Smooth muscle cell (in vitro differentiated cells): ENCODE data around the gene ANKRD65. TPM values are rescaled to one million over a fixed set of nuclear protein-coding genes. Genes with fewer than 3 reads are reported as not detected.
A peak's percentile ranks its signal among the peaks of the same experiment; 100 is the strongest.

Source experiments
- DNase-seq: peaks from one replicate; lab custom pipeline; 2025; ENCODE audit not compliant: unreplicated experiment; lab: John Stamatoyannopoulos, UW
- H2AFZ ChIP-seq: fragments of 200-600 bp; sonication (generic); 2 replicates; pipeline ENCODE4 v1.6.0; 2016; ENCODE audit warnings: antibody characterized with exemption, low read depth, mild to moderate bottlenecking
- H3F3A ChIP-seq: fragments of 200-600 bp; sonication (generic); 2 replicates; pipeline ENCODE4 v1.6.0; 2017; ENCODE audit warnings: antibody characterized with exemption, low read depth
- H3K27ac ChIP-seq: fragments of 200-600 bp; sonication (generic); 2 replicates; pipeline ENCODE4 v1.5.1; 2016; ENCODE audit warnings: low read depth, mild to moderate bottlenecking
- H3K27me3 ChIP-seq: fragments of 200-600 bp; sonication (generic); 2 replicates; pipeline ENCODE4 v1.6.1; 2016; ENCODE audit warnings: low read depth, mild to moderate bottlenecking
- H3K36me3 ChIP-seq: fragments of 200-600 bp; sonication (generic); 2 replicates; pipeline ENCODE4 v1.5.1; 2016; ENCODE audit warnings: low read depth
- H3K4me1 ChIP-seq: fragments of 200-600 bp; sonication (generic); 2 replicates; pipeline ENCODE4 v1.5.1; 2016; ENCODE audit warnings: low read depth
- H3K4me2 ChIP-seq: fragments of 200-600 bp; sonication (generic); 2 replicates; pipeline ENCODE4 v1.6.0; 2016; ENCODE audit warnings: mild to moderate bottlenecking
- H3K4me3 ChIP-seq: fragments of 200-600 bp; sonication (generic); 2 replicates; pipeline ENCODE4 v1.5.1; 2016; ENCODE audit warnings: mild to moderate bottlenecking
- H3K79me2 ChIP-seq: fragments of 200-600 bp; sonication (generic); 2 replicates; pipeline ENCODE4 v1.6.0; 2016; ENCODE audit warnings: low read depth, mild to moderate bottlenecking
- H3K9ac ChIP-seq: fragments of 200-600 bp; sonication (generic); 2 replicates; pipeline ENCODE4 v1.6.0; 2016; ENCODE audit warnings: low read depth
- H3K9me3 ChIP-seq: fragments of 200-600 bp; sonication (generic); replicated peaks from 2 replicates; pipeline ENCODE4 v1.5.1; 2016; ENCODE audit warnings: low read depth
- H4K20me1 ChIP-seq: fragments of 200-600 bp; sonication (generic); 2 replicates; pipeline ENCODE4 v1.6.0; 2016; ENCODE audit warnings: low read depth
- CTCF ChIP-seq: fragments of 200-600 bp; sonication (generic); IDR thresholded peaks from 2 replicates; pipeline ENCODE4 v1.5.1; 2017; ENCODE audit warnings: borderline replicate concordance, mild to moderate bottlenecking, antibody characterized with exemption; ENCODE audit not compliant: insufficient read depth, poor library complexity, severe bottlenecking
- WGBS: methylation state at CpG from one replicate; pipeline ENCODE4 v1.1.7; 2016; ENCODE audit warnings: low lambda C conversion rate; 5-methylcytosine and 5-hydroxymethylcytosine counted together
- polyA plus RNA-seq: library from polyadenylated mRNA; unstranded; fragments of >200 nt; fragmentation: Nextera tagmentation; extraction: Ambion mirVana; gene quantifications from 2 replicates; pipeline ENCODE4 v1.2.1, GENCODE V29; 2016
- total RNA-seq: library from RNA; depleted of rRNA; stranded (reverse); fragments of >200 nt; gene quantifications from 2 replicates; pipeline ENCODE4 v1.2.3, GENCODE V29; 2014

The ANKRD65 gene
- total and polyA plus RNA-seq, 2 experiments from 2014 or later = 6.1 to 10.1 TPM

- H3K9me3 ChIP-seq = no peaks in the 10 kb centered on the region
- no peak for DNase-seq
- peaks cover 7% of the 10 kb centered on the region for H3K79me2 ChIP-seq
- H3F3A ChIP-seq = peaks cover 12% of the 10 kb centered on the region
- H3K27me3 ChIP-seq = no peaks in the 10 kb centered on the region
- TF ChIP-seq CTCF = no peak
- no peaks in the 10 kb centered on the region for H3K36me3 ChIP-seq
- no peak overlapping the region for H3K4me2 ChIP-seq
- no peak overlapping the region for H3K27ac ChIP-seq
- no peak overlapping the region for H3K9ac ChIP-seq
- no peak overlapping the region for H2AFZ ChIP-seq
- H3K4me3 ChIP-seq = no peak overlapping the region
- no peaks in the 10 kb centered on the region for H4K20me1 ChIP-seq
- H3K4me1 ChIP-seq = peaks cover 2% of the 10 kb centered on the region
- 95% methylated on average over 16 of the region's 16 CpGs for WGBS
Observed at GRCh38 chr1:1380860-1381259, 40.2 kb downstream of the ANKRD65 start.

DNA sequence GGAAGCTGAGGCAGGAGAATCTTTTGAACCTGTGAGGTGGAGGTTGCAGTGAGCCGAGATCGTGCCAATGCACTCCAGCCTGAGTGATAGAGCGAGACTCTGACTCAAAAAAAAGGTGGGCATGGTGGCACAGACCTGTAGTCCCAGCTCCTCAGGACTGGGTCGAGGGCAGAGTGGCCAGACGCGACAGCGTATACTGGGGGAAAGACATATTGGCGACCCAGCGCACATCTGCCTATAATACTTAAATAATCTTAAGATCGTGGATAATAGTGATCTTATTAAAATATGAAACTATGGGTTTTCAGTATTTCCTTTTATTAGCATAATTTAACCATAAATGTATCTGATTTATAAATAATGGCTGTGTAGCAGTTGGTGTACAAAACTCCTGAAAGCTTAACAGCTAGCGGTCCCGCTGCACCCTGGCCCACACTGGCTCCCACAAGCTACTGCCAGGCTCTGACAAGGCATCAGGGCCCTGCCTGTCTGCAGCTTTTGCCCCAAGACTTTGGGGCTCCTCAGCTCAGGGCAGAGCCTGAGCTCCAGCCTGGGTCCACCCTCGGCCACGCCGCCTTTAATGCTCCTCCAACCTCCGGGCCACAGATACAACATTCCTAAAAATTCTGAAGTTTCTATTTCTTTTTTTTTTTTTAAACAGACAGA, 43.4 kb downstream of the ANKRD65 start:
- Histone ChIP-seq H3K4me3 (no peak overlapping the region), H3K4me2 (no peak overlapping the region), H2AFZ (no peak overlapping the region), H3K79me2 (peaks cover 22% of the 10 kb centered on the region), H3K36me3 (no peaks in the 10 kb centered on the region), H3K9me3 (no peaks in the 10 kb centered on the region), H3K27me3 (no peaks in the 10 kb centered on the region), H3K27ac (no peak overlapping the region), H3K9ac (no peak overlapping the region), H4K20me1 (no peaks in the 10 kb centered on the region), H3K4me1 (peaks cover 12% of the 10 kb centered on the region), H3F3A (peaks cover 13% of the 10 kb centered on the region)
- no peak for TF ChIP-seq CTCF
- DNase-seq = no peak
- 97% methylated on average over 16 of the region's 16 CpGs for WGBS

DNA sequence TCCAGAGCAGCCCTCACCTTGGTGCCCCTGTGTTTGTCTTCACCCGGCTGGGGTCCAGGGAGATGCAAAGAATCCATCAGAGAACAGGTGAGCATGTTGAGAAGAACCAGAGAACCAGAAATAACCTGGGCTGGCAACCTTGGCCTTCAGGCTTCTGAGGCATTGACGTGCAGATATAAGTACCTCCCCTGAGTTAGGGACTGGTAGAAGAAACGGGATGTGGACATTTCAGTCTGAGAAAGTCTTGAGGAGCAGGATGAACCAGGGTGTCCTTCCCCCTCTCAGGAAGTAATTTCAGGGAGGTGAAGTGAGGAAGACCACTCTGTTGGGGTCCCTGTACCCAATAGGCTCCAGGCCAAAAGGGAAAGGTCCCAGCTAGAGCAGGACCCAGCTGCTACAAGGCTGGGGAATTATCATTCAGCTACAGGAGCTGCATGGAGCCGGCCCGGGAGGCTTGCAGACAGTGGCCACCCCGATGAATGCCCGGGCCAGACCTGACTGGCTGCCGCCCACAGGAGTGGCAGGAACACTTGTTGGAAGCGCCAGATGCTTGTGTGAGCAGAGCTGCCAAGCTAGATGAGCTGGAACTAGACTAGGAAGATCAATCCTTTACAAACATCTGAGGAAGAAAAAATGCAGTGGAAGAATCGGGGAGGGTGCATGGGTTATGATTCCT, 44.4 kb downstream of the ANKRD65 start:
- Histone ChIP-seq H3K27me3 (no peaks in the 10 kb centered on the region), H3K36me3 (no peaks in the 10 kb centered on the region), H4K20me1 (no peaks in the 10 kb centered on the region), H3K4me3 (no peak overlapping the region), H3F3A (peaks cover 13% of the 10 kb centered on the region), H2AFZ (no peak overlapping the region), H3K4me1 (peaks cover 12% of the 10 kb centered on the region), H3K79me2 (peaks cover 29% of the 10 kb centered on the region), H3K4me2 (no peak overlapping the region), H3K9me3 (no peaks in the 10 kb centered on the region), H3K27ac (peak overlapping the region; percentile 94), H3K9ac (no peak overlapping the region)
- 95% methylated on average over 10 of the region's 10 CpGs for WGBS
- TF ChIP-seq CTCF = no peak
- no peak for DNase-seq
